Lower lobe of right lung (tissue), 2 donors: Measurements from ENCODE around the gene MDM2. TPM values are rescaled to one million over a fixed set of nuclear protein-coding genes. Genes with fewer than 3 reads are reported as not detected.
"Not testable (repeated sequence)": the region's sequence is repeated elsewhere in the genome, so short reads cannot be mapped to it uniquely, and the experiment has no call there.

Source experiments
- ATAC-seq, 2 donors: fragments of 200-7000 bp; cut with Tn5 transposase; one replicate each; pipeline ENCODE4 v1.9.1; 2020 to 2022; ENCODE audit warnings: mild to moderate bottlenecking in 2 of 2, moderate library complexity in 2 of 2
- DNase-seq: peaks from one replicate; pipeline ENCODE4 v3.0.0-alpha.2; 2020
- H3K27ac ChIP-seq: fragments of 200-600 bp; one replicate; pipeline ENCODE4 v1.8.0; 2022
- H3K27me3 ChIP-seq: fragments of 200-600 bp; one replicate; pipeline ENCODE4 v1.8.0; 2022; ENCODE audit warnings: low read depth
- H3K36me3 ChIP-seq: fragments of 200-600 bp; one replicate; pipeline ENCODE4 v1.8.0; 2022; ENCODE audit warnings: mild to moderate bottlenecking
- H3K4me1 ChIP-seq: fragments of 200-600 bp; one replicate; pipeline ENCODE4 v1.8.0; 2022
- H3K4me3 ChIP-seq: fragments of 200-600 bp; one replicate; pipeline ENCODE4 v1.8.0; 2022; ENCODE audit warnings: mild to moderate bottlenecking
- H3K9me3 ChIP-seq: fragments of 200-600 bp; one replicate; pipeline ENCODE4 v1.8.0; 2022
- intact Hi-C: fragments of 100-400 bp; cut with DNase I; formaldehyde crosslinking; loops from one replicate; pipeline ENCODE4 v1.11.0; 2022
- total RNA-seq: library from RNA; stranded (reverse); fragmentation: NEBNext Ultra II Directional; extraction: Animal tissue kit (Norgen Biotek cat#: 25700); gene quantifications from one replicate; pipeline ENCODE4 v1.2.1, GENCODE V29; 2021
- TF ChIP-seq, protein P1 (sequence below): fragments of 200-600 bp; IDR thresholded peaks from one replicate; pipeline ENCODE4 v1.8.0; 2022; ENCODE audit warnings: antibody characterized with exemption, mild to moderate bottlenecking
- donor health status: DM: no; HTN: yes; CAD: no; lungs with severe emphysema.

MDM2 gene
- total RNA-seq, 1 donor from 2014 or later, result 136 TPM

DNA sequence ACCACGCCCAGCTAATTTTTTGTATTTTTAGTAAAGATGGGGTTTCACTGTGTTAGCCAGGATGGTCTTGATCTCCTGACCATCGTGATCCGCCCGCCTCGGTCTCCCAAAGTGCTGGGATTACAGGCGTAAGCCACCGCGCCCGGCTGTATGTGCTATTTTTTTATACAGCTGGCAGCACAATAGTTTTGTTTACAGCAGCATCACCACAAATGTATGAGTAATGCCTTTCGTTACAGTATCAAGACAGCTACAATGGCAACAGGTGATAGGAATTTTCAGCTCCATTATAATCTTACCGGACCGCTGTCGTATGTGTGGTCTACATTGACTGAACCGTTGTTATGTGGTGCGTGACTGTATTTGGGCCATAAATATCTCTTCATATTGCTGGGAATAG, 11.6 kb upstream of the MDM2 start:
- DNase-seq, result no peak
- no peak for ATAC-seq

DNA sequence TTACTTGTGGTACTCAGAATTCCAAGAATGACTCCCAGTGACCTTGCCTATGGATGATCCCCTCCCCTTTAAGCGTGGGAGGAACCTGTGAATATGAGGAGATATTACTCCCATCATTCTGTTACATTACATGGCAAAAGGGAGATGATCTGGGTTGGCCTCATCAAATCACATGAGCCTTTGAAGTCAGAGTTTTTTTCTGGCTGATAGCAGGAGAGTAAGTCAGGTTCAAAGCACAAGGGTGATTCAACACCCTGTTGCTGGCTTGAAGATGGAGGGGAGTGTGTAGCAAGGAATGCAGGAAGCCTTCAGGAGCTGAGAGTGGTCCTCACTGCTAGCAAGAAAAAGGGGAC, 9.1 kb upstream of the MDM2 start:
- H3K9me3 ChIP-seq, result no peaks in the 10 kb centered on the region
- intact Hi-C loops, result no loop called here
- DNase-seq, result no peak
- H3K4me1 ChIP-seq, result no peaks in the 10 kb centered on the region
- no peaks in the 10 kb centered on the region for H3K27me3 ChIP-seq
- no peak overlapping the region for H3K27ac ChIP-seq
- H3K36me3 ChIP-seq, result no peaks in the 10 kb centered on the region
- H3K4me3 ChIP-seq, result no peak overlapping the region
- TF ChIP-seq, protein P1, sequence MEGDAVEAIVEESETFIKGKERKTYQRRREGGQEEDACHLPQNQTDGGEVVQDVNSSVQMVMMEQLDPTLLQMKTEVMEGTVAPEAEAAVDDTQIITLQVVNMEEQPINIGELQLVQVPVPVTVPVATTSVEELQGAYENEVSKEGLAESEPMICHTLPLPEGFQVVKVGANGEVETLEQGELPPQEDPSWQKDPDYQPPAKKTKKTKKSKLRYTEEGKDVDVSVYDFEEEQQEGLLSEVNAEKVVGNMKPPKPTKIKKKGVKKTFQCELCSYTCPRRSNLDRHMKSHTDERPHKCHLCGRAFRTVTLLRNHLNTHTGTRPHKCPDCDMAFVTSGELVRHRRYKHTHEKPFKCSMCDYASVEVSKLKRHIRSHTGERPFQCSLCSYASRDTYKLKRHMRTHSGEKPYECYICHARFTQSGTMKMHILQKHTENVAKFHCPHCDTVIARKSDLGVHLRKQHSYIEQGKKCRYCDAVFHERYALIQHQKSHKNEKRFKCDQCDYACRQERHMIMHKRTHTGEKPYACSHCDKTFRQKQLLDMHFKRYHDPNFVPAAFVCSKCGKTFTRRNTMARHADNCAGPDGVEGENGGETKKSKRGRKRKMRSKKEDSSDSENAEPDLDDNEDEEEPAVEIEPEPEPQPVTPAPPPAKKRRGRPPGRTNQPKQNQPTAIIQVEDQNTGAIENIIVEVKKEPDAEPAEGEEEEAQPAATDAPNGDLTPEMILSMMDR, result no peak
- ATAC-seq, result no peak

More for the DNA sequence above, 11.6 kb upstream of the MDM2 start:
- intact Hi-C loops, result no loop called here
- Histone ChIP-seq H3K36me3 (no peaks in the 10 kb centered on the region), H3K4me1 (no peaks in the 10 kb centered on the region), H3K27ac (no peak overlapping the region), H3K9me3 (no peaks in the 10 kb centered on the region), H3K27me3 (no peaks in the 10 kb centered on the region), H3K4me3 (no peak overlapping the region)
- TF ChIP-seq, protein P1, result no peak

DNA sequence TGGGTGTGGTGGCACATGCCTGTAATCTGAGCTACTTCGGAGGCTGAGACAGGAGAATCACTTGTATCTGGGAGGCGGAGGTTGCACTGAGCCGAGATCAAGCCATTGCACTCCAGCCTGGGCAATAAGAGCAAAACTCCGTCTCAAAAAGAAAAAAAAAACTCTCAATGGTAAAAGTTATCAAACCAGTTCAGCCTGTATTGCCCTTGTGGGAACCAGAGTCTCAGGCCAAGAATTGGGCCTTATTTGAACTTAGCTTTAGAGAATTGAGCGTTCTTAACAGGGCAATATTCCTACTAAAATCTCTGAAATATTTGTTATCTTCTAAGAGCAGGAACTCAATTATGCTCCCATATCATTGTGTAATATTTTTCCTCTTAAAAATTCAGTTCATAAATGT, 7.7 kb upstream of the MDM2 start:
- intact Hi-C loops, result no loop called here
- Histone ChIP-seq H3K27ac (no peak overlapping the region), H3K27me3 (no peaks in the 10 kb centered on the region), H3K9me3 (no peaks in the 10 kb centered on the region), H3K4me1 (no peaks in the 10 kb centered on the region), H3K36me3 (no peaks in the 10 kb centered on the region), H3K4me3 (no peak overlapping the region)
- TF ChIP-seq, protein P1, result no peak
- DNase-seq (no peak), ATAC-seq (peak; percentile 55 to 80)

DNA sequence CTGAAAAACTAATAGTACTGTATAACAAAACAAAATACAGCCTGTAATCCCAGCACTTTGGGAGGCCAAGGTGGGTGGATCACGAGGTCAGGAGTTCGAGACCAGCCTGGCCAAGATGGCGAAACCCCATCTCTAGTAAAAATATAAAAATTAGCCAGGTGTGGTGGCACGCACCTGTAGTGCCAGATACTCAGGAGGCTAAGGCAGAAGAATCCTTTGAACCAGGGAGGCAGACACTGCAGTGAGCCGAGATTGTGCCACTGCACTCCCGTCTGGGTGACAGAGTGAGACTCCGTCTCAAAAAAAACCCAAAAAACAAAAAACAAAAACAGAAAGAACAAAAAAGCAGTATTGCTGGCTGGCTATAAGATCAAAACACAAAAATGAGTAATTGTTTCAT, 6.9 kb upstream of the MDM2 start:
- H3K36me3 ChIP-seq, intact Hi-C loops, DNase-seq, H3K4me3 ChIP-seq, H3K9me3 ChIP-seq, H3K27ac ChIP-seq, H3K27me3 ChIP-seq, H3K4me1 ChIP-seq, ATAC-seq: not testable (repeated sequence)

DNA sequence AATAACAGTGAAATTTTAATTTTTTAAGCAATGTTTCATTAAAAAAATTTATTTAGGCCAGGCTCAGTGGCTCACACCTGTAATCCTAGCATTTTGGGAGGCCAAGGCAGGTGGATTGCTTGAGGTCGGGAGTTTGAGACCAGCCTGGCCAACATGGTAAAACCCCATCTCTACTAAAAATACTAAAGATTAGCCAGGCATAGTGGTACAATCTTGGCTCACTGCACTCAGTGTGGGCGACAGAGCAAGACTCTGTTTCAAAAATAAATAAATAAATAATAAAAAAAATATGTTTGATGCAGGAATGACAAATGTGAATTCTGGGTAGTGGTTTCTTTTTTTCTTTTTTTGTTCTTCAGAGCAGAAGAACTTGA, 5.6 kb upstream of the MDM2 start:
- H3K9me3 ChIP-seq, H3K4me1 ChIP-seq, H3K27me3 ChIP-seq, H3K4me3 ChIP-seq, H3K36me3 ChIP-seq, ATAC-seq, DNase-seq, intact Hi-C loops, H3K27ac ChIP-seq: not testable (repeated sequence)

DNA sequence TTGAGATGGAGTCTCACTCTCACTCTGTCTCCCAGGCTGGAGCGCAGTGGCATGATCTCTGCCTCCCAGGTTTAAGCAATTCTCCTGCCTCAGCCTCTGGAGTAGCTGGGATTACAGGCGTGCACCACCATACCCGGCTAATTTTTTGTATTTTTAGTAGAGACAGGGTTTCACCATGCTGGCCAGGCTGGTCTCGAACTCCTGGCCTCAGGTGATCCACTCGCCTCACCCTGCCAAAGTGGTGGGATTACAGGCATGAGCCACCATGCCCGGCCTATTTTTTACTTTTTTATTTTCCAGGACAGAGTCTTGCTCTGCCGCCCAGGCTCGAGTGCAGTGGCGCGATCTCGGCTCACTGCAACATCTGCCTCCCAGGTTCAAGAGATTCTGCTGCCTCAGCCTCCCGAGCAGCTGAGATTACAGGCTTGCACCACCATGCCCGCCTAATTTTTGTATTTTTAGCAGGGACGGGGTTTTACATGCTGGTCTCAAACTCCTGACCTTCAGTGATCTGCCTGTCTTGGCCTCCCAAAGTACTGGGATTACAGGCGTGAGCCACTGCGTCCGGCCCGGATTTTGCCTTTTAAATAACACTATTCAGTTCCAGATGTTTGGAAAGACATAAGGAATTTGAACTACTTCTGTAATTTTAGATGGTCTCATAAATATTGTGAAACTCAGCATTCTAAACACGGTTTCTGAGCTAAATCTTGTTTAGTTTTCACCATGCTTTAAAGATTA, 4.9 kb upstream of the MDM2 start:
- H3K4me3 ChIP-seq, H3K27me3 ChIP-seq, intact Hi-C loops, H3K36me3 ChIP-seq, H3K27ac ChIP-seq, ATAC-seq, H3K9me3 ChIP-seq, H3K4me1 ChIP-seq, DNase-seq: not testable (repeated sequence)

DNA sequence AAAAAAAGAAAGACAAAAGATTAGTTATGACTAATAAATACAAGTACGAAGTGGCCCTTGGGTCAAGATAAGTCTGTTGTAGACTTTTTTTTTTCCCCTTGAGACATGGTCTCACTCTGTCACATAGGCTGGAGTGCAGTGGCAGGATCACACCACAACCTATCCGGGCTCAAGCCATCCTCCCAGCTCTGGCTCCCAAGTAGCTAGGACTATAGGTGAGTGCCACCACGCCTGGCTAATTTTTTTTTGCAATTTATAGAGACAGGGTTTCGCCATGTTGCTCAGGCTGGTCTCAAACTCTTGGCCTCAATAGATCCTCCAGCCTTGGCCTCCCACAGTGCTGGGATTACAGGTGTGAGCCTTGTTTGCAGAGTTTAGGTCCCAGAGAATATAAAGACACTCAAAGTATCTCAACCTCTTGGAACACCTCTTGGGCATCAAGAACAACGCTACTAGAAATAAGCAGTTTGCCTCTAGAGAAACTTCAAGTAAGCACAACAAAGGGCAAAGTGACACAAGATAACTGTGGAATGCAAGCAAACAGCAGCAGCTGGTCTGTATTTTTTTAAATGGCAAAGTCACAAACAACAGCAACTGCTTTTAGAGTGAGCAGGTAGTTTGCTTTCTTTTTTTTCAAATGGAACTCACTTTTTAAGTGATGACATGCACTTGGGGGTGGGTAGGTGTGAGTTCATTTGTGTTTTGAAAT, 3.9 kb upstream of the MDM2 start:
- ATAC-seq (no peak), DNase-seq (no peak)
- H3K36me3 ChIP-seq, result no peaks in the 10 kb centered on the region
- no peaks in the 10 kb centered on the region for H3K27me3 ChIP-seq
- peaks cover 6% of the 10 kb centered on the region for H3K4me1 ChIP-seq
- TF ChIP-seq, protein P1, result no peak
- no peaks in the 10 kb centered on the region for H3K9me3 ChIP-seq
- no peak overlapping the region for H3K4me3 ChIP-seq
- no peak overlapping the region for H3K27ac ChIP-seq
- intact Hi-C loops, result no loop called here
